Osteoblast (primary cell): ENCODE measurements around the gene MRPL27. TPM values are rescaled to one million over a fixed set of nuclear protein-coding genes. Genes with fewer than 3 reads are reported as not detected.
"Not testable (repeated sequence)": the region's sequence is repeated elsewhere in the genome, so short reads cannot be mapped to it uniquely, and the experiment has no call there.

Source experiments
- DNase-seq: peaks from one replicate; pipeline ENCODE4 v3.0.0; 2011; ENCODE audit warnings: low spot score, mixed read lengths; ENCODE audit not compliant: insufficient read length; ENCODE audit errors: missing footprints
- H2AFZ ChIP-seq: 2 replicates; pipeline ENCODE4 v1.6.0; 2011; ENCODE audit warnings: mild to moderate bottlenecking, low read length
- H3K27ac ChIP-seq: 2 replicates; pipeline ENCODE4 v1.5.1; 2011; ENCODE audit warnings: mild to moderate bottlenecking, low read depth, low read length, moderate library complexity
- H3K27me3 ChIP-seq: 2 replicates; pipeline ENCODE4 v1.6.0; 2012; ENCODE audit warnings: mild to moderate bottlenecking, control low read depth, inconsistent platforms, low read length, moderate library complexity; ENCODE audit not compliant: insufficient read depth
- H3K36me3 ChIP-seq: 2 replicates; pipeline ENCODE4 v1.5.1; 2011; ENCODE audit warnings: mild to moderate bottlenecking, low read length, control low read depth, moderate library complexity; ENCODE audit not compliant: insufficient read depth
- H3K4me1 ChIP-seq: 2 replicates; pipeline ENCODE4 v1.5.1; 2011; ENCODE audit warnings: mild to moderate bottlenecking, low read length, control low read depth, moderate library complexity; ENCODE audit not compliant: insufficient read depth
- H3K4me2 ChIP-seq: 2 replicates; pipeline ENCODE4 v1.6.0; 2011; ENCODE audit warnings: mild to moderate bottlenecking, low read length; ENCODE audit not compliant: insufficient read depth
- H3K4me3 ChIP-seq: fragments of 200-600 bp; sonication (generic); 3 replicates; pipeline ENCODE4 v1.5.1; 2012; ENCODE audit warnings: mild to moderate bottlenecking, low read length, inconsistent platforms; ENCODE audit not compliant: insufficient read depth
- H3K79me2 ChIP-seq: 2 replicates; pipeline ENCODE4 v1.6.0; 2012; ENCODE audit warnings: mild to moderate bottlenecking, low read length, control low read depth, inconsistent platforms; ENCODE audit not compliant: insufficient read depth
- H3K9me3 ChIP-seq: 2 replicates; pipeline ENCODE4 v1.5.1; 2011; ENCODE audit warnings: low read depth, low read length, control low read depth
- H4K20me1 ChIP-seq: 2 replicates; pipeline ENCODE4 v1.6.0; 2012; ENCODE audit warnings: mild to moderate bottlenecking, low read length, control low read depth; ENCODE audit not compliant: insufficient read depth
- CTCF ChIP-seq: IDR thresholded peaks from 2 replicates; pipeline ENCODE4 v1.5.1; 2011; ENCODE audit warnings: mild to moderate bottlenecking, low read depth, low read length, moderate library complexity; ENCODE audit errors: extremely low read depth
- total RNA-seq: library from RNA; depleted of rRNA; stranded (reverse); fragments of >200 nt; gene quantifications from 2 replicates; pipeline ENCODE4 v1.2.3, GENCODE V29; 2012

MRPL27 gene
- total RNA-seq, 1 donor: 55.7 TPM

GRCh38 chr17:50407921-50408320 is 34.9 kb upstream of the MRPL27 start:
- Histone ChIP-seq H3K27ac (no peak overlapping the region), H4K20me1 (no peaks in the 10 kb centered on the region), H3K9me3 (no peaks in the 10 kb centered on the region), H2AFZ (no peak overlapping the region), H3K4me3 (no peak overlapping the region), H3K27me3 (peaks cover 18% of the 10 kb centered on the region), H3K4me1 (no peaks in the 10 kb centered on the region), H3K36me3 (no peaks in the 10 kb centered on the region), H3K79me2 (no peaks in the 10 kb centered on the region), H3K4me2 (no peak overlapping the region)
- TF ChIP-seq CTCF: no peak
- DNase-seq: no peak

DNA sequence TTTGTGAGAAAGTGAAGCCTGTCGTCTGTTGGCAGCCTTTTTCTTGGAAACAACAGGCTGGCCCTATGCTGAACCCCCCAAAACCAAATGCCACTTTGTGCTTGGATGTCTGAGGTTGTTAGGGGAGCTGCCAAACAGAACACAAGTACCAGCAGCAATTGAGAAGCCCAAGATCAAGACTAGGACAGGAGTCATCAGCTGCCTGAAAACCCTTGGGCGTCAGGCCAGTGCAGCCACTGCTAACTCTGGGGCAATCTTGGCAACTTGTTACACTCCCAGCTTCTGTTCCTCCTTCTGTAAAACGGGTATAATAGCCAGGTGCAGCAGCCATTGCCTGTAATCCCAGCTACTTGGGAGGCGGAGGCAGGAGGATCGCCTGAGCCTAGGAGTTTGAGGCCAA is 33.6 kb upstream of the MRPL27 start:
- Histone ChIP-seq H4K20me1 (no peaks in the 10 kb centered on the region), H3K79me2 (no peaks in the 10 kb centered on the region), H3K9me3 (no peaks in the 10 kb centered on the region), H3K36me3 (no peaks in the 10 kb centered on the region), H3K4me3 (no peak overlapping the region), H3K4me1 (no peaks in the 10 kb centered on the region), H3K27ac (no peak overlapping the region), H3K4me2 (no peak overlapping the region), H3K27me3 (peaks cover 18% of the 10 kb centered on the region), H2AFZ (no peak overlapping the region)
- TF ChIP-seq CTCF: no peak
- DNase-seq: no peak

DNA sequence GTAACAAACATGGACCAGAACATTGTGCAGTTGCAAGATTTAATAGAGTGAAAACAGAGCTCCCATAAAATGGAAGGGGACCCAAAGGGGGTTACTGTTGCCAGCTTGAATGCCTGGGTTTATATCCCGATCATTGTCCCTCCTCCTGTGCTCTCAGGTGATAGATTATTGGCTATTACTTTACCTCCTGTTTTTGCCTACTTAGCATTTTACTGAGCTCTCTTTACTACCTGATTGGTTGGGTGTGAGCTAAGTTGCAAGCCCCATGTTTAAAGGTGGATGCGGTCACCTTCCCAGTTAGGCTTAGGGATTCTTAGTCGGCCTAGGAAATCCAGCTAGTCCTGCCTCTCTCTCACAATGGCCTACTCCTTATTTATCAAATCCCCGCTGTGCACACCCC is 32.4 kb upstream of the MRPL27 start:
- H3K27me3 ChIP-seq: peaks cover 18% of the 10 kb centered on the region
- H4K20me1 ChIP-seq, H3K4me3 ChIP-seq, H3K27ac ChIP-seq, H3K79me2 ChIP-seq, H3K9me3 ChIP-seq, DNase-seq, H3K4me1 ChIP-seq, H2AFZ ChIP-seq, H3K4me2 ChIP-seq, H3K36me3 ChIP-seq: not testable (repeated sequence)

GRCh38 chr17:50399591-50399990 is 26.6 kb upstream of the MRPL27 start:
- Histone ChIP-seq H3K4me1 (peaks cover 13% of the 10 kb centered on the region), H4K20me1 (peaks cover 16% of the 10 kb centered on the region), H3K79me2 (peaks cover 31% of the 10 kb centered on the region)
- H2AFZ ChIP-seq, H3K4me2 ChIP-seq, H3K9me3 ChIP-seq, H3K27me3 ChIP-seq, H3K36me3 ChIP-seq, H3K4me3 ChIP-seq, H3K27ac ChIP-seq, DNase-seq: not testable (repeated sequence)

GRCh38 chr17:50398672-50399071 is 25.7 kb upstream of the MRPL27 start:
- H3K4me1 ChIP-seq: peaks cover 21% of the 10 kb centered on the region
- not testable (repeated sequence) for DNase-seq, H3K27me3 ChIP-seq, H3K9me3 ChIP-seq, H2AFZ ChIP-seq, H3K4me2 ChIP-seq, H3K27ac ChIP-seq, H3K4me3 ChIP-seq
- peaks cover 25% of the 10 kb centered on the region for H4K20me1 ChIP-seq
- H3K79me2 ChIP-seq: peaks cover 40% of the 10 kb centered on the region
- H3K36me3 ChIP-seq: peaks cover 16% of the 10 kb centered on the region
